NCI-H2196 (cell line): ENCODE results near the gene ITSN2.

Experiments used
- DNase-seq: peaks from one replicate; lab custom pipeline; 2025; ENCODE audit not compliant: unreplicated experiment; lab: John Stamatoyannopoulos, UW

Gene ITSN2

GRCh38 chr2:24336811-24337210 lies 23.5 kb downstream of the ITSN2 start:
- no peak for DNase-seq

DNA sequence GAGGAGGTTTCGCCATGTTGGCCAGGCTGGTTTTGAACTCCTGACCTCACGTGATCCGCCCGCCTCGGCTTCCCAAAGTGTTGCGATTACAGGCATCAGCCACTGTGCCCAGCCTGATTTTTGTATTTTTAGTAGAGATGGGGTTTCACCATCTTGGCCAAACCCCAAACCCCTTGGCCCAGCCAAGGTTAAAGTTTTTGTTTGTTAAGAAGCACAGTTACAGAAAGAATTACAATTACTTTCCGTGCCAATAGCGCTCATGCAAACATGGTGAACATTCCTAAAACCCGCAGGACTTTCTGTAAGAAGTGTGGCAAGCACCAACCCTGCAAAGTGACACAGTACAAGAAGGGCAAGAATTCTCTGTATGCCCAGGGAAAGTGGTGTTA lies 26.1 kb downstream of the ITSN2 start:
- DNase-seq: peak; percentile 19

- DNase-seq: no peak
Measured at GRCh38 chr2:24332791-24333540, 27.4 kb downstream of the ITSN2 start.

- DNase-seq: no peak
Measured at GRCh38 chr2:24330161-24330560, 30.2 kb downstream of the ITSN2 start.

- DNase-seq: no peak
Measured at GRCh38 chr2:24329700-24330099, 30.6 kb downstream of the ITSN2 start.

DNA sequence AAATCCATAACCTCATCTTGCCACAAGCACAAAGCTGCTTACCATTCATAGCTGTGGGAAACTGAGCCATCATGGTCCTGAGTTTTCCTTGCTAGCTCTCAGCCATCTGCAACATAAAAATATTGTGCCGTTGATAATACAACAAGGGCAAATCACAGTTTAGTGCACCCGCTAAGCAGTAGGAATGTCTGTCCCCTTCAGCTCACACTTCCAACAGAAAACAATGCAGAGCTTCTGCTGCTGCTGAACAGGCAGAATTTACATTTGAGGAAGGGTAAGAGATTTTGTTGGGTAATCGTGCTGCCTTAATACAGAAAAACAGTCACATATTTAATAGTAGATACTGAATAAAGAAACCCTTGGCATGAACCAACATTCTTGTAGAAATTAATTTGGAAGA lies 32.3 kb downstream of the ITSN2 start:
- DNase-seq: no peak

DNA sequence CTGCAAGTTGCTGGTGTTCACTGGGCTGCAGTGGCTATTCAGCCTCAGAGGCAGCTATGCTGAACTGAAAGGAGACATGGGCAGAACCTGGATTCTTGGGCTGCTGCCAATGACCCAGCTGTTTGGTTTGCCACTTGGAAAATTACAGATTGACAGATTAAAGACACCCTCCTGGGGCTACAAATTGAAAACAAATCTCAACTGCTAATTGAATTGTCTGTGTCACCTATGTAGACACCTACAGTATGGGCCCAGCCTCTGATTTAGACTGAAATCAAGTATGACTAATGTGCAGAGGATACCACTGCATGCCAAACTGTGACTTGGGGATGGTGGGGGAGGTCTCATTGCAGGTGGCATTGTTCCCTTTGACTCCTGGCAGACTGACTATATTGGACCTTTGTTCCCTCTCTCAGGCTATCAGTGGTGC lies 42.8 kb downstream of the ITSN2 start:
- DNase-seq: peak; percentile 14

DNA sequence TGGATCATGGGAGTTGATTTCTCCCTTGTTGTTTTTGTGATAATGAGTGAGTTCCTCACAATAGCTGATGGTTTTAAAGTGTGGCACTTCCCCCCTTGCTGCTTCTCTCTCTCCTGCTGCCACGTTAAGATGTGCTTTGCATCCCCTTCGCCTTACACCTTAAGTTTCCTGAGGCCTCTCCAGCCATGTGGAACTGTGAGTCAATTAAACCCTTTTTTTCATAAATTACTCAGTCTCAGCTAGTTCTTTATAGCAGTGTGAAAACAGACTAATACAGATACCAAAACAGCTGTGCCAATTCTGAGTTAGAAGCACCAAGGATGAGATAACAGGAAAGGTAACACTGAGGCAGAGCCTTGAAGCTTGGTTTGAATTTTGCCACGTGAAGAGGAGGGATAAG lies 44.7 kb downstream of the ITSN2 start:
- no peak for DNase-seq

DNA sequence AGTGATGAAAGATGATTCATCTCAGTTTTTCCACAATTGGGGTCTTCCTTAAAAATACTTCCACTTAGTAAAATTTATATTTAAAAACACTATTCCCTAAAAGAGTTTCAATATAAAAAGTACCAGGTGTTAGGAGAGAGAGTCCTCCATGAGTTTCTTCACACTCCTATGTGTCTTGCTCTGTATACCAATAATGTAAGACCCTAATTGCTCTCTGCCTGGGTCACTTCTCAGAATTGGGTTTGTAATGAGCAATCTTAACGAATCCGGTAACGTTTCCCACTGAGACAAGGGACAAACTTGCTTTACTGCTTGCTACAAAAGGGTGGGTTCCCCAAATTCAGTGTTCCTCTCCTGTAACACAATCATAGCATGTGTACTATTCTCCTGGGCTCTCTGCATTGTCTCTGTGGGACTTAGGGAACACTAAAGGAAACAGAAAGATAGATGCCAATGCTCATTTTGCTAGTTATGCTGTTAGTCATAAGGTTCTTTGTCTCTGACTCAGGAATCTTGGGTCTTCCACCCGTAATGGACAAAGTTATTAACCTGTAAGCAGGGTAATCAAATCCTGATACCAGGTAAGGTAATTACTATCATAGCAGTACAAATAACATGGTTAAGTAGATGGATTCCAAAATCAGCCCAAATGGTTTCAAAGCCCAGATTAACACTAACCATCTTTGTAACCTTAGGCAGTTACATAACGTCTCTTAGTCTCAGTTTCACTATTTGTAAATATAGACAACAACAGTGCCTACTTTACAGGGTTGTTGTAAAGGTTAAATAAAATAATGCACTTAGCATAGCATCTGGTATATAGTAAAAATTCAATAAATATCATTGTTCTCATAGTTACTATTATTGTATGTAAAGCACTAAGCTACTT lies 46.3 kb downstream of the ITSN2 start:
- no peak for DNase-seq

DNA sequence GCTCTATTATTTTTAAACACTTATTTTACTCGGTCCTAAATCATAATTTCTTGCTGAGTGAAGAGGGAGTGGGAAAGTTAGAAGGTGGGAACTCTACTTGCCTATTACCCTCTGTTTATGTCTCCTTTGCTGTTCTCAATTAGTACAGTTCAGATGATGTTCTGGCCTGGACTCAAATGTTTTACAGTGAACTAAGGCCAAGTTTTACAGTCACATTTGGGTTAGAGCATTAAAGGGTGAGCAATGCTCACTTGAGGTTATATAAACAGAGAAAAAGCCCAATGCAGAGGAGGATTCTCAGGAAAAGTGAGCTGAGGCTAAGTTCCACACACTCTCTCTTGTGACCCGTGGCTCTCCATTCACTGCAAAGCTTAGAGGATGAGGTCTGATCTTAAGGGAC lies 52.4 kb downstream of the ITSN2 start:
- DNase-seq: no peak

- DNase-seq: no peak
Measured at GRCh38 chr2:24304631-24305030, 55.7 kb downstream of the ITSN2 start.

- DNase-seq: peak; percentile 44
Measured at GRCh38 chr2:24304098-24304497, 56.2 kb downstream of the ITSN2 start.

DNA sequence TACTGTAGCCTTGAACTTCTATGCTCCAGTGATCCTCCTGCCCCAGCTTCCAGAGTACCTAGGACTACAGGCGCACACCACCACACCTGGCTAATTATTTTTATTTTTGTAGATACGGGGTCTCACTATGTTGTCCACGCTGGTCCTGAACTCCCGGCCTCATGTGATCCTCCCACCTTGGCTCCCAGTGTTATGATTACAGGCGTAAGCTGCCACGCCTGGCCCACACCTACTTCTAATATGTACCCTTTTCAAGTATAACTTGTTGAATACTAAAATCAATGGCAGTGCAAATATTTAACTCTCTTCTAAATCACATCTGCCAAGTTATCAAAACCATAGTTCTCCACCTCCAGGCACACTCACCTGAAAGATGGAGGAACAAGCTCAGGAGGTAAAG lies 58.7 kb downstream of the ITSN2 start:
- DNase-seq: no peak

GRCh38 chr2:24297663-24298062 lies 62.7 kb downstream of the ITSN2 start:
- DNase-seq: no peak

DNA sequence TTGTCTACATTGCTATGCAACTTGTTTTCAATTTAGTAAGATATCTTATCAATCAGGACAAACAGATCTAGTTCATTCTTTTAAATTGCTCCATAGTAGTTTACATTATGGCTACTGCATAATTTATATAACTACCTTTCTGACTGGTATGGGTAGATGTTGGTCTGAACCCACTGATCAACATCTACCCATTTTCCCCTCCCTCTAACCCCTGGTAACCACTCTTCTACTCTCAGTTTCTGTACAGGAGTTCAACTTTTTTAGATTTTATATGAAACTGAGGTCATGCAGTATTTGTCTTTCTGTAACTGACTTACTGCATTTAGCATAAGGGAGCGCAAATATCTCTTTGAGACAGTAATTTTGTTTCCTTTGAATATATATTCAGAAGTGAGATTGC lies 73.2 kb downstream of the ITSN2 start:
- no peak for DNase-seq

DNA sequence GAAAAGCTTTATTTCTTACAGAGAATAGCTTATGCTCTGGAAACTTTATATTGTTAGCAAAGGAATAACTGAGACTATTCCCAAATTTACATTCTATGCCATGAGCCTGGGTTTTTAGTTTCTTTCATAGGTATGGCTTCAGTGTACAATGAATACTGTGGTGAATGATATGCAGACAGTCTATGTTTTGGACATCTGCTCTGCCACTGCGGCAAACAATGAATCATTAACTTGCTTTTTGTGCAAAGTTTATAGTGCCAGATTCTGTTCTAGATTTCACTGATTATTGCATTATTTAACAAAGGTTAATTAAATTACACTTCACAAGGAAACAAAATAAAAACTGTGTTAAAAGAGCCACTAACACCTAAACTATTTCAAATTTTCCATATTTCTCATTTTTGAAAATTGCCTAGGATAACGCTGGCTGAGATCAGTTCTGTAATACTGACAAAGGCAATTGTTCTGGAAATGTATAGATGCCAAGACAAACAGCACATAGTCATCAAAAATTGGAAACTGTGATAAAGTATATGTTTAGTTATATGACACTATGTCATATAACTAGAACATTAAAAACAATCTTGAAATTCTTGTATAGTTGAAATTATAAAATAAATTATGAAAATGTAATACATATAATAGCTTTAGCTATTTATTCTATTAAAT lies 74.7 kb downstream of the ITSN2 start:
- DNase-seq: no peak

- no peak for DNase-seq
Measured at GRCh38 chr2:24280645-24281044, 79.7 kb downstream of the ITSN2 start.

- no peak for DNase-seq
Measured at GRCh38 chr2:24280161-24280560, 80.2 kb downstream of the ITSN2 start.

GRCh38 chr2:24276349-24276899 lies 83.9 kb downstream of the ITSN2 start:
- DNase-seq: no peak

DNA sequence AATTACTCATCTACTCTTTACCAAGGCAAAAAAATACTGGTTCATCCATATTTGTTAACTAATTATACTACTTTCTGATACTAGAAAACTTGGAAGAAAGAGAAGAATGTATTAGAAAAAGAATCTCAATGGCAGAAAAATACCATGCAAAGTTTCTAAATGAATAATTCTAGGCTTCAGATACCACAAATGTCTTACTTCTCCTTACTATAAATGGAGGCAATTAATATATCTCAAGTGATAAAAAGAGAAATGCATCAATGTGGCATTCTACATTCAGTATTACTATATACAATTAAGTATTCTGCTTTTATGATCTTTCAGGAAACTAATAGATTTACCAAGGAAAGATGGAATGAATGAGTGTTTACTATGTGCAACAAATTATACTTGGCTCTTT lies 85.5 kb downstream of the ITSN2 start:
- DNase-seq: no peak

DNA sequence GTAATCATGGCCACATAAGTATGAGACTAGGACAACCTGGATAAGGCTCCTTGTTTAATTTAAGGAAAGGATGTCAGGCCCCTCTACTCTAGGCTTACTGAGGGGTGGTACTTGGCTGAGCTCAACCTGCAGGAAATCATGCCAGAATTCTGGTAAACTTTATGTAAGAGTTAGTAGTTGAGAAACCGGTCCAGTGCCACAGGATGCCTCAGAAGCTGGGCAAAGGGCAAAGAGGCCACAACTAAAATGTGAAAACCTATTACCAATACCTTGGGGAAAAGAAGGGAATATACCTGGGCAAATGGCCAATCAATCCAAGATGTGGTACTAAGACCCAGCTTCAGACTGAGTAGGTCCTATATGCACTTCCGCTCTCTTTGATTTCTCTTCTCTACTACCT lies 86.7 kb downstream of the ITSN2 start:
- no peak for DNase-seq
